GM12878 (cell line): ENCODE results near the gene CNRIP1. TPM values are rescaled to one million over a fixed set of nuclear protein-coding genes. Genes with fewer than 3 reads are reported as not detected.
A peak's percentile ranks its signal among the peaks of the same experiment; 100 is the strongest.

Experiments used
- ATAC-seq: fragments of 200-7000 bp; cut with Tn5 transposase; 3 replicates; pipeline ENCODE4 v1.9.1; 2020; ENCODE audit warnings: mild to moderate bottlenecking, moderate library complexity
- BruUV-seq: library from RNA; stranded (reverse); fragments of 400-500 nt; replicated peaks from 2 replicates; lab custom pipeline; 2021; lab: Mats Ljungman, UMichigan
- CTCF ChIA-PET: fragments of 300-600 bp; sonication (Branson Sonifier 250); formaldehyde crosslinking; extraction: SDS; loops from one replicate; lab custom pipeline; 2021; ENCODE audit warnings: inconsistent platforms; lab: Yijun Ruan, JAX
- POLR2A ChIA-PET: fragments of 350-600 bp; formaldehyde crosslinking; extraction: SDS; loops from one replicate; lab custom pipeline; 2021; ENCODE audit warnings: inconsistent platforms; lab: Charles Lee
- RAD21 ChIA-PET: fragments of 300-600 bp; sonication (Branson Sonifier 250); formaldehyde crosslinking; loops from one replicate; lab custom pipeline; 2023; ENCODE audit warnings: antibody characterized with exemption; ENCODE audit not compliant: unreplicated experiment; lab: Charles Lee
- SMC1A ChIA-PET: fragments of 300-600 bp; sonication (Branson Sonifier 250); formaldehyde crosslinking; loops from one replicate; lab custom pipeline; 2023; ENCODE audit not compliant: unreplicated experiment, uncharacterized antibody; lab: Charles Lee
- DNase-seq: peaks from one replicate; pipeline ENCODE4 v3.0.0-alpha.2; 2011; ENCODE audit warnings: low read depth, low spot score
- FAIRE-seq: peaks from 3 replicates; lab custom pipeline; 2011; peaks lifted over from hg19 to GRCh38; lab: Jason Lieb, UNC
- H2AFZ ChIP-seq: 2 replicates; pipeline ENCODE4 v1.6.0; 2011; ENCODE audit warnings: low read depth, low read length, control low read depth; ENCODE audit not compliant: control insufficient read depth
- H3K27ac ChIP-seq: 2 replicates; pipeline ENCODE4 v1.5.1; 2011; ENCODE audit warnings: control low read depth; ENCODE audit not compliant: control insufficient read depth, insufficient read depth
- H3K27me3 ChIP-seq, 2 experiments: replicated peaks in 1 of 2; 2 replicates each; pipeline versions ENCODE4 v1.6.0 to v1.6.1; 2011; ENCODE audit warnings: low read length in 1 of 2; ENCODE audit not compliant: control insufficient read depth in 2 of 2, insufficient read depth in 2 of 2
- H3K36me3 ChIP-seq, 2 experiments: 2 replicates each; pipeline ENCODE4 v1.5.1; 2011; ENCODE audit warnings: low read length in 1 of 2; ENCODE audit not compliant: control insufficient read depth in 2 of 2, insufficient read depth in 2 of 2
- H3K4me1 ChIP-seq: 2 replicates; pipeline ENCODE4 v1.6.1; 2011; ENCODE audit warnings: mild to moderate bottlenecking, low read length, moderate library complexity, mixed read lengths; ENCODE audit not compliant: control insufficient read depth, insufficient read depth
- H3K4me2 ChIP-seq: 2 replicates; pipeline ENCODE4 v1.6.0; 2011; ENCODE audit warnings: control low read depth; ENCODE audit not compliant: control insufficient read depth, insufficient read depth
- H3K4me3 ChIP-seq: fragments of 200-600 bp; sonication (generic); 2 replicates; pipeline ENCODE4 v1.5.1; 2016
- H3K79me2 ChIP-seq: 2 replicates; pipeline ENCODE4 v1.6.0; 2011; ENCODE audit warnings: low read length; ENCODE audit not compliant: control insufficient read depth, insufficient read depth
- H3K9ac ChIP-seq: 2 replicates; pipeline ENCODE4 v1.8.0; 2011; ENCODE audit warnings: low read length, control low read depth, mixed read lengths; ENCODE audit not compliant: control insufficient read depth, insufficient read depth
- H3K9me3 ChIP-seq: replicated peaks from 3 replicates; pipeline ENCODE4 v1.5.1; 2011; ENCODE audit warnings: mild to moderate bottlenecking, low read length; ENCODE audit not compliant: control insufficient read depth, insufficient read depth
- H4K20me1 ChIP-seq: 2 replicates; pipeline ENCODE4 v1.6.0; 2011; ENCODE audit not compliant: control insufficient read depth, insufficient read depth
- CHD2 ChIP-seq: IDR thresholded peaks from 2 replicates; pipeline ENCODE4 v1.6.1; 2011; ENCODE audit warnings: low read depth, low read length, improper control_type of control experiment, borderline replicate concordance
- ESRRA ChIP-seq: IDR thresholded peaks from 2 replicates; pipeline ENCODE4 v1.6.1; 2012; ENCODE audit warnings: mild to moderate bottlenecking, low read length, improper control_type of control experiment
- REST ChIP-seq: IDR thresholded peaks from 2 replicates; pipeline ENCODE4 v1.6.1; 2012; ENCODE audit warnings: mild to moderate bottlenecking, low read depth, low read length
- SMAD5 ChIP-seq: IDR thresholded peaks from 2 replicates; pipeline ENCODE4 v1.6.1; 2016; ENCODE audit warnings: antibody characterized with exemption, low read depth
- WGBS: methylation state at CpG from one replicate; pipeline ENCODE4 v1.1.6; 2016; ENCODE audit warnings: low lambda C conversion rate; ENCODE audit not compliant: insufficient replicate concordance, insufficient coverage; ENCODE audit errors: missing lambda C conversion rate; 5-methylcytosine and 5-hydroxymethylcytosine counted together
- in situ Hi-C: fragments of 300-500 bp; cut with MboI; formaldehyde crosslinking; loops from 9 replicates; pipeline ENCODE4 v1.14.3; 2018; ENCODE audit warnings: mixed read lengths
- intact Hi-C: fragments of 100-400 bp; cut with micrococcal nuclease; formaldehyde crosslinking; loops from one replicate; pipeline ENCODE4 v1.14.2; 2022; ENCODE audit not compliant: unreplicated experiment
- polyA plus RNA-seq, 11 experiments: library from polyadenylated mRNA; depleted of rRNA in 4 of 11; unstranded in 6 of 11; stranded (reverse) in 5 of 11; fragments of >200 nt; fragmentation: Nextera tagmentation in 4 of 11; fragmentation: Illumina TruSeq in 1 of 11; extraction: Ambion mirVana in 4 of 11; extraction: Trizol in 1 of 11; gene quantifications; 1 replicate in 1 of 11; 2 replicates in 10 of 11; pipeline versions ENCODE4 v1.2.1 to v1.2.3, GENCODE V29; 2011 to 2016; ENCODE audit warnings: inconsistent platforms in 2 of 11, missing spikeins in 2 of 11, low read depth in 1 of 11
- total RNA-seq, 4 experiments: library from RNA; depleted of rRNA in 3 of 4; stranded (reverse); fragments of >200 nt in 3 of 4; fragmentation: Illumina TruSeq in 1 of 4; extraction: Trizol in 1 of 4; gene quantifications; 2 replicates each; pipeline versions ENCODE4 v1.2.1 to v1.2.3, GENCODE V29; 2013 to 2021
- TF ChIP-seq, protein P1 (sequence below): fragments of 450-650 bp; IDR thresholded peaks from 2 replicates; pipeline ENCODE4 v1.6.1; 2017; ENCODE audit warnings: mild to moderate bottlenecking, moderate library complexity

Gene CNRIP1
- total and polyA plus RNA-seq, 10 of the 15 experiments (the other 5 are each of a cell fraction or from before 2014, with no cell fraction given): not detected

GRCh38 chr2:68320118-68320641 lies 431 bp upstream of the CNRIP1 start:
- H2AFZ ChIP-seq: no peak overlapping the region
- H3K4me2 ChIP-seq: no peak overlapping the region
- DNase-seq (no peak), FAIRE-seq (no peak)
- no peak overlapping the region for H3K9ac ChIP-seq
- in situ Hi-C loops: no loop called here
- H3K4me1 ChIP-seq: peaks cover 4% of the 10 kb centered on the region
- no peaks in the 10 kb centered on the region for H4K20me1 ChIP-seq
- TF ChIP-seq REST (peak; percentile 74), ESRRA (no peak)
- TF ChIP-seq, all 136 proteins: peak for 1
- no peaks in the 10 kb centered on the region for H3K79me2 ChIP-seq
- RAD21 ChIA-PET: no interaction called here
- 17% methylated on average over 11 of the region's 11 CpGs for WGBS
- SMC1A ChIA-PET: no interaction called here
- CTCF ChIA-PET: interaction anchor here (1.0 to 1.1 kb wide), 2 partner anchors 10 to 121 kb away, joined by 3 read pairs; no protein-coding TSS in a partner anchor
- no peak for ATAC-seq
- no peaks in the 10 kb centered on the region for H3K9me3 ChIP-seq
- no TSS peak for BruUV-seq
- peaks cover 10 to 19% of the 10 kb centered on the region in 2 experiments for H3K27me3 ChIP-seq
- intact Hi-C loops: no loop called here
- H3K27ac ChIP-seq: no peak overlapping the region
- H3K36me3 ChIP-seq: no peaks in the 10 kb centered on the region
- POLR2A ChIA-PET: no interaction called here
- no peak overlapping the region for H3K4me3 ChIP-seq

DNA sequence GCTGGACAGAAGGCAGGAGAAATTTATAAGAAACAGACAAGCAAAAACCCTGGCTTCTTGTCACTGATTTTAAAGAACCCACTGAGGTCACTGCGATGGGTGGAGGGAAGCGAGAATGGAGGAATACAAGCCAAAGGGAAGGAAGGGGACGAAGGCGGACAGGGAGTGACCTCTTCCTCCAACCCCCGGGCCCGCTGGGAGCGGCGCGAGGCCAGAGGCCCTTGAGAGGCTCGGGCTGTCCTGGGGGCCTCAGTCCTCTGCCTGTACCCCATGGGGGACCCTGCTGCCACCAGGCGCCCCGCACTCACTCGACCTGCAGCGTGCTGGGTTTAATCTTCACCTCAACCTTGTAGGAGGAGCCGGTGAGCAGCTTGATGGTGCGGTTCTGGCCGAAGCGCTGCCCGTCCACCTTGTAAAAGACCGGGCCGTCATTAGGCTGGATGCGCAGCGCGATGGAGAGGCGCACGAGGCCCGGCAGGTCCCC lies 793 bp downstream of the CNRIP1 start:
- BruUV-seq: no TSS peak
- SMC1A ChIA-PET: no interaction called here
- Histone ChIP-seq H3K9me3 (no peaks in the 10 kb centered on the region), H3K4me3 (no peak overlapping the region; the same call in 1 of the 2 replicates), H3K4me2 (peak overlapping the region; percentile 66), H3K9ac (no peak overlapping the region), H3K36me3 (no peaks in the 10 kb centered on the region), H3K27me3 (peaks cover 10 to 19% of the 10 kb centered on the region in 2 experiments), H3K79me2 (no peaks in the 10 kb centered on the region), H2AFZ (no peak overlapping the region), H3K4me1 (peaks cover 4% of the 10 kb centered on the region), H3K27ac (no peak overlapping the region), H4K20me1 (no peaks in the 10 kb centered on the region)
- RAD21 ChIA-PET: no interaction called here
- DNase-seq: no peak
- in situ Hi-C loops (no loop called here), intact Hi-C loops (no loop called here)
- no peak for ATAC-seq
- CTCF ChIA-PET: no interaction called here
- no peak for FAIRE-seq
- POLR2A ChIA-PET: no interaction called here
- WGBS: 26% methylated on average over 27 of the region's 27 CpGs
- TF ChIP-seq SMAD5: no peak
- TF ChIP-seq, protein P1, sequence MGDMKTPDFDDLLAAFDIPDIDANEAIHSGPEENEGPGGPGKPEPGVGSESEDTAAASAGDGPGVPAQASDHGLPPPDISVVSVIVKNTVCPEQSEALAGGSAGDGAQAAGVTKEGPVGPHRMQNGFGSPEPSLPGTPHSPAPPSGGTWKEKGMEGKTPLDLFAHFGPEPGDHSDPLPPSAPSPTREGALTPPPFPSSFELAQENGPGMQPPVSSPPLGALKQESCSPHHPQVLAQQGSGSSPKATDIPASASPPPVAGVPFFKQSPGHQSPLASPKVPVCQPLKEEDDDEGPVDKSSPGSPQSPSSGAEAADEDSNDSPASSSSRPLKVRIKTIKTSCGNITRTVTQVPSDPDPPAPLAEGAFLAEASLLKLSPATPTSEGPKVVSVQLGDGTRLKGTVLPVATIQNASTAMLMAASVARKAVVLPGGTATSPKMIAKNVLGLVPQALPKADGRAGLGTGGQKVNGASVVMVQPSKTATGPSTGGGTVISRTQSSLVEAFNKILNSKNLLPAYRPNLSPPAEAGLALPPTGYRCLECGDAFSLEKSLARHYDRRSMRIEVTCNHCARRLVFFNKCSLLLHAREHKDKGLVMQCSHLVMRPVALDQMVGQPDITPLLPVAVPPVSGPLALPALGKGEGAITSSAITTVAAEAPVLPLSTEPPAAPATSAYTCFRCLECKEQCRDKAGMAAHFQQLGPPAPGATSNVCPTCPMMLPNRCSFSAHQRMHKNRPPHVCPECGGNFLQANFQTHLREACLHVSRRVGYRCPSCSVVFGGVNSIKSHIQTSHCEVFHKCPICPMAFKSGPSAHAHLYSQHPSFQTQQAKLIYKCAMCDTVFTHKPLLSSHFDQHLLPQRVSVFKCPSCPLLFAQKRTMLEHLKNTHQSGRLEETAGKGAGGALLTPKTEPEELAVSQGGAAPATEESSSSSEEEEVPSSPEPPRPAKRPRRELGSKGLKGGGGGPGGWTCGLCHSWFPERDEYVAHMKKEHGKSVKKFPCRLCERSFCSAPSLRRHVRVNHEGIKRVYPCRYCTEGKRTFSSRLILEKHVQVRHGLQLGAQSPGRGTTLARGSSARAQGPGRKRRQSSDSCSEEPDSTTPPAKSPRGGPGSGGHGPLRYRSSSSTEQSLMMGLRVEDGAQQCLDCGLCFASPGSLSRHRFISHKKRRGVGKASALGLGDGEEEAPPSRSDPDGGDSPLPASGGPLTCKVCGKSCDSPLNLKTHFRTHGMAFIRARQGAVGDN: no peak
- no peak for TF ChIP-seq CHD2
